Hepatocyte (in vitro differentiated cells): ENCODE data around the gene TIRAP.

Source experiments
- CTCF ChIP-seq: fragments of 200-600 bp; sonication (generic); IDR thresholded peaks from 2 replicates; pipeline ENCODE4 v1.5.1; 2016; ENCODE audit warnings: antibody characterized with exemption, mild to moderate bottlenecking; ENCODE audit not compliant: poor library complexity
- EZH2phosphoT487 ChIP-seq: fragments of 200-600 bp; sonication (generic); IDR thresholded peaks from one replicate; pipeline ENCODE4 v1.6.1; 2018; ENCODE audit warnings: antibody characterized with exemption, mild to moderate bottlenecking, low read depth, moderate library complexity; ENCODE audit not compliant: unreplicated experiment, severe bottlenecking

GRCh38 chr11:126263489-126263888 lies 19.4 kb upstream of the TIRAP start:
- TF ChIP-seq CTCF (no peak), EZH2phosphoT487 (no peak)
